GM18907 (cell line): Measurements from ENCODE around the gene TCFL5.
A peak's percentile ranks its signal among the peaks of the same experiment; 100 is the strongest.

ENCODE experiments used
- ATAC-seq: cut with Tn5 transposase; IDR thresholded peaks from one replicate; pipeline ENCODE4 v1.9.1; 2021; ENCODE audit warnings: mild to moderate bottlenecking, moderate library complexity; ENCODE audit not compliant: unreplicated experiment

Gene TCFL5

DNA sequence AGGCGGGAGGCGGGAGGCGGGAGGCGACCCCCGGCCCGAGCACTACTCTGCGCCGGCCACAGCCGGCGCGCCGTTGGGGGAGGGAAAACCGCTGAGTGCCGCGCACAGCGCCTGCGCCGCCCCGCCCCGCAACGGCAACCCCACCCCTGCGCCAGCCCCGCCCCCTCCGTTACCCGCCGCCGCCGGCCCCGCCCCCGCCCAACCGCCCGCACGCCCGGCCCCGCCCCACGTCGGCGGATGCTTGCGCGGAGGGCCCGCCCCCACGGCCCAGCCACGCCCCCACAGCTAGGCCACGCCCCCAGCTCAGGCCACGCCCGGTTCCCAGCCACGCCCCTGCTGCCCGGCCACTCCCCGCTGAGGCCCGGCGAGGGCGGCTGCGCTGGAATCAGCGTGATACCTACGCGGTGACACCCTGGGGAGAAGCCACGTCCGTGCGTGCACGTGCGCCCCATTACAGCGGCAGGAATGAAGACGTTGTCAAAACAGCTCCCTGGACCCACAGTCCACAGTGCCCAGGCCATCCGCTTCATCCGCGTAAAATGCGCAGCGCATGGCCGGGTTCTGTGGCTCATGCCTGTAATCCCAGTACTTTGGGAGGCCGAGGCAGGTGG is at the start of gene TCFL5:
TCFL5 (minus strand) TSS at position 97 of the 611 bp plus-strand sequence. CDS start 152 bp downstream, outside the sequence.
- peak; percentile 66 for ATAC-seq

- ATAC-seq: no peak
Observed at GRCh38 chr20:62910777-62911497, 49.3 kb upstream of the TCFL5 start.

DNA sequence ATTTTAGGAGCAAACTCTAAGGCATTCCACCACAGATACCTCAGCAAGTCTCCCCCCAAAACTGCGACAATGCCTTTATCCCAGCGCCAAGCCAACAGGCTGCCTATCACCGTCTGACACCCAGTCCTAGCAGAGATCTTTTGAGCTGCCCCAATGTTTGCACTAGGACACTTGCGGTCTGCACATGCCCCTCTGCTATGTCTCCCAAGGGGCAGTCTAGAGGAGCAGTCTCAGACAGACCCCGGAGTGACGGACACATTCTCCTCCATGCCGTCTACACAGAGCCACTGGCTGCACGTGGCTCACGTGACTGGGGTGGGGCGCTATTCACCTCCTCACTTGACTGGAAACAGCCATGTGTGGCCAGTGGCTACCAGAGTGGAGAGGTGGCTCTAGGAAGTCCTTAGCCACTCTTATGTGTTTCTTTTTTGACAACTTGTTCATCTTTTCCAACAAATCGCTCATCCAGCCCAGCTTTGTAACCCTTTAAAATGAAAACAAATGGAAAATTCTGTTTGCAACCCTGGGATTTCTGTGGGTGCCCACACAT is 48.7 kb upstream of the TCFL5 start:
- ATAC-seq: no peak

GRCh38 chr20:62908971-62909791 is 47.6 kb upstream of the TCFL5 start:
- ATAC-seq: no peak

DNA sequence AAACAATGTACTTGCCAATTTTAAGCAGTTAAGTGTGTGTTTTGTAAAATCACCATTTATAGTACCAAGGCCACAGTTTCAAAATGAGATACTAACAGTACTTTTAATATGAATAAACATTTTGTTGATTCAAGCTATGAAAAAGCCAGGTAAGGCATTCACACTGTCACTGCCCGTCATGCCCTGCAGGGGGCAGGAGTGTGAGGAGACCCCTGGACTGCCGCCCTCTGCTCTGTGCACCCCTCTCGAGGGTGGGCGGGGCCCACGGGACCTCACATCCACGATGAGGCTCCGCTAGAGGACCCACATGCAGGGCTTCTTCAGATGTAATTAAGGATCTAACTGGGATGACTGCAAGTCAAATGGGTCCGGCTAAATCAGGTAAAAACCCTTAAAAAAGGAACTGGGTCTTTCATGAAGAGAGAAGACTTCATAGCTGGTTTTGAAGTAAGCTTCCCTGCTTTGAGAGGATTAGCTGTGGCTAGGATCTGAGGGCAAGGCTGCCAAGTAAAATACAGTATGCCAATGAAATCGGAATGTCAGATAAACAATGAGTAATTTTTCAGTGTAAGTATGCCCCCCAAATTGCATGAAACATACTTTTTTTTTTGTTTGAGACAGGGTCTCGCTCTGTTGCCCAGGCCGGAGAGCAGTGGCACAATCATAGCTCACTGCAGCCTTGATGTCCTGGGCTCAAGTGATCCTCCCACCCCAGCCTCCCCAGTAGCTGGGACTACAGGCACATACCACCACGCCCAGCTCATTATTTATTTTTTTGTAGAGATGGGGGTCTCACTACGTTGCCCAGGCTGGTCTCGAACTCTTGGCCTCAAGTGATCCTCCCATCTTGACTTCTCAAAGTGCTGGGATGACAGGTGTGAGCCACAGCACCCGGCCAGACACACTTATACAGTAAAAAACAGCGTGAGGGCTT is 46.0 kb upstream of the TCFL5 start:
- no peak for ATAC-seq

GRCh38 chr20:62906647-62907375 is 45.2 kb upstream of the TCFL5 start:
- ATAC-seq: no peak

GRCh38 chr20:62906209-62906608 is 44.6 kb upstream of the TCFL5 start:
- ATAC-seq: no peak

DNA sequence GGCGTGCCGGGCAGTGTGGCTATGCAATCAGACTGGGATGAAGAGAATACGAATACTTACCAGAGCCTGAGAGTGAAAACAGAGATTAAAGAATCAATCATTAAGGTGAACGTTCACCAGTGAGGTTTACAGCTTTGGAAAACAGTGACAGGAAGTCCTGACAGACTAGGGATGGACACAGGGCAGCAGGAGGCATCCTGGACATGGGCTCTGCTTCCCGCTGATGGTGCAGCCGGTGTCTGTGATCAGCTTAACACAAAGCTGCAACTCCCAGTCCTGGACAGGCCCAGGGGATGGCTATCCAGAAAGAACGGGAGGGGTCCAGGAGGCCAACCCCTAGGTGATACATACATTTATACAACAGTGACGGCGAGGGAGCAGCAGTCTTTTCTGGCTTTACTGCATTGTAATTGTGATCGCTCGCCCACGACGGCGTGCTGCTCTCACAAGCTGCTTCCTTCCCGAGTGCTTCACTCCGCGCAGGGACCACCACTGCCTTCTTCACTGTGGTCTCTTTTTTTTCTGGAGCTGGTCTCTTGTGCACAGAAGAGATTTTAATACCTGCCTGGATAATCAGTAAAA is 44.0 kb upstream of the TCFL5 start:
- ATAC-seq: no peak

- ATAC-seq: no peak
Observed at GRCh38 chr20:62902926-62903615, 41.4 kb upstream of the TCFL5 start.

DNA sequence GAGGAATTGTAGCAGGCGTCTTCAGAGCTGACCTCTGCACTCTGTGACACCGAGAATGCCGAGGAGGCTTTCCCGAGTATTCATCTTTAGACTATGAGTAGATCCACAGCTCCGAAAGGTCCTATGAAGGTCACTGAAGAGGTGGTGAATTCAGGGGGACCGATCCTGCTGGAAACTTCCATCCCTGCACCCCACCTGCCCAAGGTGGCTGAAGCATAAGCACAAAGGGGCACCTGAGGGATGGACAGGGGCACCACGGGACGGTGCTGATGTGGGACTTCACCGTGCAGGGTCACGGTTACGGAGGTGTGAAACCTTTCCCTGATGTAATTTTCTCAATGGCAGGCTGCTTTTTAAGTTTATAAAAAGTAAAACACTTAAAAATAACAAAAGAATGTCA is 40.3 kb upstream of the TCFL5 start:
- ATAC-seq: no peak

- ATAC-seq: no peak
Observed at GRCh38 chr20:62900692-62901584, 39.3 kb upstream of the TCFL5 start.

DNA sequence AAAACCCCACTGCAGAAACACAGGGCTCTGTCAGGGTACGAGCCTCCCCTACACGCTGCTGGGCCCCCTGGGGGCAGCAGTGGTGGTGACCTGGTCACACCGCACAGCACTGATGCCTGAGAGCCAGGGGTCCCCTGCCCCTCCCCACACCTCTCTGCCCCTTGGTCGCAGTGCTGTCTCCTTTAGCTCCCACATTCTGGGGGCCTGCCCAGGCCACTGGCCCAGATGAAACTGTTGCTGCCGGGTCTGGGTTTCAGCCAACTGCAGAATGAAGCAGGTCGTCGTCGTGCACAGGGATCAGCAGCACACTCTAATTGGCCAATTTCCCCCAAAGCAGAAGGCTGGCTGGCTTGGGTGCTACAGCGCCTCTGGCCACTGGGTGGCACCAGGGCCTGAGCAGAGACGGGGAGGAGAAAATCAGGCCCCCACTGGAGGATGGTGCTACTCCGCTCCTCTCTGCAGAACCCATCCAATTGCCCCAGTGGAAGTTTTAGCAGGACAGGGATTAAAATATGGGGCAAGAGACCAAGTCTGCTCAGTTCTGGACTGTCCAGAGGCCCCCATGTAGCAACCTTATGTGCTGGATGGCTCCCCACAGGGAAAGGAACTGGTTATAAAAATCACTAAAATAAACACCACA is 38.5 kb upstream of the TCFL5 start:
- peak; percentile 79 for ATAC-seq

DNA sequence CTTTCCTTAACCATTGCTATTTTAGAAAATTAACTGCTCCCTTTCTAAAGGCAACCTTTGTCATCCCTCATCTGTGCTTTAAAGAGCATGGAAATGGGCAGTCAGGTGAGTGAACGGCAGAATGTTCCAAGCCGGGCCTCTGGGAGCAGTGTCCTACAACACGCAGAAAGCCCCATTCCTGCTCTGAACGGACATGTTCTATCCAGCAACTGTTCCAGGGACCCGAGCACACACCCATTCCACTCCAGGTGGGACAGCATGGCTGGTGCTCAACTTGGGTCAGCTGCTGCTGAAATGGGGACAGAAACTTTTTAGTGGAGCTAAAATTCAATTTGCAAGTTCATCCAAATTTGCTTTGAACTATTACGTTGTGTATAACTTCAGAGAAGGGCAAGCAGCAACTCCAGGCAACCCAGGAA is 38.0 kb upstream of the TCFL5 start:
- no peak for ATAC-seq

GRCh38 chr20:62898970-62899632 is 37.5 kb upstream of the TCFL5 start:
- no peak for ATAC-seq

- ATAC-seq: no peak
Observed at GRCh38 chr20:62898093-62898964, 36.7 kb upstream of the TCFL5 start.

- no peak for ATAC-seq
Observed at GRCh38 chr20:62897666-62898065, 36.0 kb upstream of the TCFL5 start.
